GM18508 (cell line): ENCODE results near the gene XAF1.
"Not testable (repeated sequence)": the region's sequence is repeated elsewhere in the genome, so short reads cannot be mapped to it uniquely, and the experiment has no call there.

Source experiments
- ATAC-seq: cut with Tn5 transposase; IDR thresholded peaks from one replicate; pipeline ENCODE4 v1.9.1; 2021; ENCODE audit warnings: moderate number of reproducible peaks; ENCODE audit not compliant: insufficient read depth, unreplicated experiment

Gene XAF1

DNA sequence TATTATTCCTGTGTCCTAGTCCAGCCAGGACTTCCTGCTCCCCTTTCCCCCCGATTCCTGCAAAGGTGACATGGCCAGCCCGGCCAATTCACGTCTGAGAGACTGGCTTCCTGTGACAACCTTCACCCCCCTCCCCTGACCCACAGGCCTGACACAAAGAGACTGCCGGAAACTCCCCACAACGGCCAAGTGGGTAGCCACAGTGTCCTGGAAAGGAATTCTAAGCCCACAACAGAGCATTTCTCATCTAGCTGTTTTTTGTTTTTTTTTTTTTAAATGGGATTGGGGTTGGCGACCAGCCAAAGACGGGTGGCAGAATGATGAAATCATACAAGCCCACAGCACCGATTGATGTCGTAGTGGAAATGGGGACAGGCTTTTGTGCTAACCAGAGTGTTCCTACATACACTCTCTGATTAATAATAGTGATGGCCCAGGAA is 2.8 kb upstream of the XAF1 start:
- ATAC-seq: no peak

- ATAC-seq: no peak
Observed at GRCh38 chr17:6753546-6753945, 2.3 kb upstream of the XAF1 start.

GRCh38 chr17:6755281-6755680 is 565 bp upstream of the XAF1 start:
- no peak for ATAC-seq

GRCh38 chr17:6756425-6757031 is 682 bp downstream of the XAF1 start:
- ATAC-seq: no peak

DNA sequence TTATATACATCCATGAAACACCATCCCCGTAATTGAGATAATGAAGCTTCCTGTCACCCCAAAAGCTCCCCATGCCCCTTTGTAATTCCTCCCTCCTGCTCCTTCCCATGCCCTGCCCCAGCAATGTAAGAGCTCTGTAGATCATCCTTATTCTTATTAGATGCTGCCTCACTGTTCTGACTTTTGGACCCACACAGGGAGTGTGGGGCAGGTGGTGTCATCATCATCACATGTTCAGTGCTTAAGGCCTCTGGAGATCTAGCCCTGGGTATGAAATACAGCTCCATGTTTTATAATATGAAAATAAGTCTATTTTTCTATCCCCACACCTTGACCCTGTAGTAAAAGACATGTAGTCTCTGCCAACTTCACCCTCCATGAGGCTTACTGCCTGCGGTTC is 1.9 kb downstream of the XAF1 start:
- no peak for ATAC-seq

DNA sequence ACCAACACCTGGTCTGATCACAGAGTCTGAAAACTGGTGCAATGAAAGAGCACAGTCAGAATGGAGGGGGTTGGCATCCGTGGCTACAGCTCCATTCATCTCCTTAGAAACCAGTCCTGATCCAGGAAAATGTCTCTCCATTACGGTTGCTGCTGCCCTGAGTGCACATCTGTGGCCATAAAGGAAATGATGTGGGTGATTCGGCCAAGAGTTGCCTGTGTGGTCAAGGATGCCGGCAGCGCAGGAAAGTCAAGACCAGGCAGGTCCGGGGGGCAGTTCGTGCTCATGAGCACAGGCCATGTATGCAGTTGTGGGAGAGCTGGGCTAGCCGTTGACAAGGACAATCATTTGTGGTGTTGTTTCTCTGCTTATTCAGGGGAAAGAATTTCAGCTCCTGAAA is 5.9 kb downstream of the XAF1 start:
- no peak for ATAC-seq

GRCh38 chr17:6768447-6768846 is 12.6 kb downstream of the XAF1 start:
- no peak for ATAC-seq

DNA sequence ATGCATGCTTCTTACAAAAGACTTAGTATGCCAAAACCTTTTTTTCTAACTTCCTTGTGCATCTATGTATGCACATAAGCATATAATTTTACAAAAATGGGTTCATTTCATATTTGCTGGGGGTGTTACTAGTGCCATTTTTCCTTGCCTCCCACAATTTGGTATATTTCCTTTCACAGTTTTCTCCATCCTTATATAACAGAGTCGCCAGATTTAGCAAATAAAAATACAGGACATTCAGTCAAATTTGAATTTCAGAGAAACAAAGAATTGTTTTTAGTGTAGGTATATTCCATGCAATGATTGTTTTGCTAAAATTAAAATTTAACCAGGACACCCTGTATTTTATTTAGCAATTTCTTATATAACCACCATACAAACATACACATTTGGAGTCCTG is 16.2 kb downstream of the XAF1 start:
- no peak for ATAC-seq

DNA sequence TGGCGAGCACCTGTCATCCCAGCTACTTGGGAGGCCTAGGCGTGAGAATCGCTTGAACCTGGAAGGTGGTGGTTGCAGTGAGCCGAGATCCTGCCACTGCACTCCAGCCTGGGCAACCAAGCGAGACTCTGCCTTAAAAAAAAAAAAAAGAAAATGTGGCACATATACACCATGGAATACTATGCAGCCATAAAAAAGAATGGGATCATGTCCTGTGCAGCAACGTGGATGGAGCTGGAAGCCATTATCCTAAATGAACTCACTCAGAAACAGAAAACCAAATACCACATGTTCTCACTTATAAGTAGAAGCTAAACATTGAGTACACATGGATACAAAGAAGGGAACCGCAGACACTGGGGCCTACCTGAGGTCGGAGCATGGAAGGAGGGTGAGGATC is 19.1 kb downstream of the XAF1 start:
- ATAC-seq: not testable (repeated sequence)

DNA sequence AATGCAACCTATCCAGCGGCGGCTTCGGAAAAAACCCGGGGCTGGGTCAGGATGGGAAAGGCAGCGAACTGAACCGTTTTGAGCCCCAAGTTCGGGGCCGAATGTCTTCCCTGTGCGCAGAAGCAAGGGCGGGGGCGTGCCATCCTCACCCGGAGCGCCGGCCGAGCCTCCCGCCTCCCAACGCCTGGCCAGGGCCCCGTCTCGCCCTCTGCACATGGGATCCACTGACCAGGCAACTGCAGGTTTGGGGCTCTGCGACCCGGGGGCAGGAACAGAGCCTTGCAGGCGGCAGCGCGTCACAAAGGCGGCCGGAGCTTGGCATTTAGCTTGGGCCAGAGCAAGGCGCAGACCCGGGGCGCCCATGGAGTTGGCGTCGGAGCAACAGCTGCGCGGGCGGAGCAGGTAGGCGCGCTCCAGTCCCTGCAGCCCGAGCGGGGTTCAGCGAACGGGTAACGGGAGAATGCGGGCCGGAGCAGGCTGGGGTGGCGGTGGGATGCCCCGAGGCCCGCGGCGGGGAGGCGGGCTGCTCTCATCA is 20.1 kb downstream of the XAF1 start, which contains the start of gene FBXO39:
TSS of gene FBXO39 (plus strand) at position 345 of the 535 bp plus-strand sequence. CDS start 3,654 bp downstream, outside the sequence.
- ATAC-seq: no peak

DNA sequence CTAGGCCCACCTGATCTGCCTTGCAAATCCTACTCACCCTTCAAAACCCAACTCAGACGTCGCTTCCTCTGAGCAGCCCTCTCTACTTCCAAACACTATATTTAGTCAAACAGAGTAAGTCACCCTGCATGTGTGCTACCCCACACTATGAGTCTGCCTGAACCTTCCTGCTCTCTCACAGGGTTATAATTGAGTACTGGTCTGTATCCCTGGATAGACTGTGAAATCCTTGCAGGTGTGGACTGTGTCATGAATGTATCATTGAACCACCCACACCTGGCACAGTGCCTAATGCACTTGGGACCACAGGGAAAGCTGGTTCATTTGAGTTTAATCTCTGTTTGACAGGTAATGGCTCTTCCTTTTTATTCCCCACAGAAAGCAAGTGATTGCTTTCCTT is 23.6 kb downstream of the XAF1 start:
- no peak for ATAC-seq

DNA sequence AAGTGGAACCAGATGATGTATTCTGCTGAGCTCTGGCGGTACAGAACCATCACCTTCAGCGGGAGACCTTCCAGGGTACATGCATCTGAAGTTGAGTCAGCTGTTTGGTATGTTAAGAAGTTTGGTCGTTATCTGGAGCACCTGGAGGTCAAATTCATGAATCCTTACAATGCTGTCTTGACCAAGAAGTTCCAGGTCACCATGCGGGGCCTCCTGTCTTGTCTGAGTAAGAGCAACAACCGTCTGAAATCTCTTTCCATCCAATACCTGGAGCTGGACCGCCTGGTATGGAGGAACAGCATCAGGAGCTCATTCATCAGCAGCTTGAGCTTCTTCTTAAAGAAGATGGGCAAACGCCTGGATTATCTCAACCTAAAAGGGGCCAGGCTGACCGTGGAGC is 24.2 kb downstream of the XAF1 start:
- no peak for ATAC-seq

- ATAC-seq: no peak
Observed at GRCh38 chr17:6780886-6781285, 25.0 kb downstream of the XAF1 start.

GRCh38 chr17:6782244-6782643 is 26.4 kb downstream of the XAF1 start:
- no peak for ATAC-seq

DNA sequence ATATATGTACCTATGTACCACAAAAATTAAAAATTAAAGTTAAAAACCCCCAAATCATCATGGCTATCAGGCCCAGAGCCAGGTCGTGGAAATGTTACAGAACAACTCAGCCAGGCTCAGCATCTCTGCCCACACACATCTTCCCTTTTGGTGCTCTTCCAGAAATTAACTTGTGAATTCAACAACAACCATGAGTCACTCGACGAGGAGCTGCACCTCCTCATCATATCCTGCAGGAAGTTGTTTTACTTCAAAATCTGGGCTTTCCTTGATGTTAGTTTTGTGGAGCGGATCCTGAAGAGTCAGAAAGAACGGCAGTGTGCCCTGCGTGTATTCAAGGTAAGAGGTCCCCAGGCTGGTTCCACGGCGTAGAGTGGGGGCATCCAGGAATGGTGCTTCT is 30.8 kb downstream of the XAF1 start:
- ATAC-seq: no peak

- no peak for ATAC-seq
Observed at GRCh38 chr17:6787081-6787693, 31.3 kb downstream of the XAF1 start.

GRCh38 chr17:6789146-6789545 is 33.3 kb downstream of the XAF1 start:
- ATAC-seq: no peak

GRCh38 chr17:6793748-6794493 is 38.1 kb downstream of the XAF1 start:
- ATAC-seq: no peak

- ATAC-seq: no peak
Observed at GRCh38 chr17:6796017-6796886, 40.4 kb downstream of the XAF1 start.

- ATAC-seq: no peak
Observed at GRCh38 chr17:6796887-6797490, 41.1 kb downstream of the XAF1 start.
